GM12864 (cell line): ENCODE results near the gene AADAT.

Source experiments
- DNase-seq: peaks from one replicate; pipeline ENCODE4 v3.0.0-alpha.2; 2011; ENCODE audit warnings: low read depth
- H3K4me3 ChIP-seq: 2 replicates; pipeline ENCODE4 v1.5.1; 2011; ENCODE audit warnings: mild to moderate bottlenecking, low read depth, low read length, control low read depth
- TF ChIP-seq, protein P1 (sequence below): IDR thresholded peaks from 2 replicates; pipeline ENCODE4 v1.5.1; 2011; ENCODE audit warnings: low read depth, mild to moderate bottlenecking, moderate library complexity, low read length, control low read depth, inconsistent platforms; ENCODE audit errors: missing control alignments

The AADAT gene

DNA sequence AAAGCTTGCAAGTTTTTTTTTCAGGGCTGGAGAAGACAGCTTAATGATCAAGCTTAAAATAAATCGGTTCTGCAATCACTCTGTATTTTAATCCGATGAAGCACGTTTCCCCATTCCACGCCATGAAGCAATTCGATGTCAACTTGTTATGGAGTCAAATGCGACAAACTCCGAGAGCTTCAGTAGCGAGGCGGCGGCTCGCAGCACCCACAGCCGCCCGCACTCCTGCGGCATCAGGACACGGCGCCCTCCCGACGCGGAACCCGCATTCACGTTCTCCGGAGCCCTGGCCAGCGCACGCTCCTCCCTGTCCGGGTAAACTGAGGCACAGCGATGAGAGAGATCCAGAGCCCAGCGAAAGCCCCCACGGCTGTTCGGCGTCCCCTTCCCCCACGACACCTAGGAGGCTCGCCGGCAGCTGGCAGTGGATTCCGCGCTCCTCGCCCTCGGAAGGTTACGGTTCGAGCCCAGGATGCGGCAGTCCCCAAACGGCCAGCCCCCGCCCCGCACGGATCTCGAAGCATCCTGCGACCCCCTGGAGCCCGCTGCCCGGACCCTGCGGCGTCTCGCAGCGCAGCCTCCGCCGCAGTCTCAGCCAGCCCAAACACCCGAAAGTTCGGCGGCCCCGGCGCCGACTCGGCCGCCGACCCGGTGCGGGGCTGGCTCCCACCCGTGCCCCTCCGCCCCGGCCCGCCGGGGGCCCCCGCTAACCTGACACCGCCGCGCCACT is 64.1 kb downstream of the AADAT start:
- TF ChIP-seq, protein P1, sequence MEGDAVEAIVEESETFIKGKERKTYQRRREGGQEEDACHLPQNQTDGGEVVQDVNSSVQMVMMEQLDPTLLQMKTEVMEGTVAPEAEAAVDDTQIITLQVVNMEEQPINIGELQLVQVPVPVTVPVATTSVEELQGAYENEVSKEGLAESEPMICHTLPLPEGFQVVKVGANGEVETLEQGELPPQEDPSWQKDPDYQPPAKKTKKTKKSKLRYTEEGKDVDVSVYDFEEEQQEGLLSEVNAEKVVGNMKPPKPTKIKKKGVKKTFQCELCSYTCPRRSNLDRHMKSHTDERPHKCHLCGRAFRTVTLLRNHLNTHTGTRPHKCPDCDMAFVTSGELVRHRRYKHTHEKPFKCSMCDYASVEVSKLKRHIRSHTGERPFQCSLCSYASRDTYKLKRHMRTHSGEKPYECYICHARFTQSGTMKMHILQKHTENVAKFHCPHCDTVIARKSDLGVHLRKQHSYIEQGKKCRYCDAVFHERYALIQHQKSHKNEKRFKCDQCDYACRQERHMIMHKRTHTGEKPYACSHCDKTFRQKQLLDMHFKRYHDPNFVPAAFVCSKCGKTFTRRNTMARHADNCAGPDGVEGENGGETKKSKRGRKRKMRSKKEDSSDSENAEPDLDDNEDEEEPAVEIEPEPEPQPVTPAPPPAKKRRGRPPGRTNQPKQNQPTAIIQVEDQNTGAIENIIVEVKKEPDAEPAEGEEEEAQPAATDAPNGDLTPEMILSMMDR: no peak
- DNase-seq: no peak
- peak overlapping the region; percentile 81; the same call in 1 of the 2 replicates for H3K4me3 ChIP-seq

DNA sequence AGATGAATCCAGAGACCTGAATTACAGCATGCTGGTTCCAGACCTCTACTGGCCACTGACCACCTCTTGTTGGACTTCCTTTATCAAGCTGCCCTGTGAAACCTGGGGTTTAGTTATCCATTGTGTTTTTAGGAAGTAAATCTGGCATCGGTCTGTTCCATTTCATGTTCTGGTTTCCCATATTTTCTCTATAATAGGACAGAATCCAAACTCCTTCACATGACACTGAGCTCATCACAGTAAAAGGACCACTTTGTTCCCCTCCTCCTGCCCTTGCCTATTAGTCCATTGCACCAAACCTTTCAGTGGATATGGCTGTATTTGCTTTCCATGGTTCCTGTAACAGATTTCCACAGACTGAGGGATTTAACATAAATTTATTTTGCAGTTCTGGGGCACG is 67.5 kb downstream of the AADAT start:
- DNase-seq: no peak
- TF ChIP-seq, protein P1: no peak
- H3K4me3 ChIP-seq: no peak overlapping the region

DNA sequence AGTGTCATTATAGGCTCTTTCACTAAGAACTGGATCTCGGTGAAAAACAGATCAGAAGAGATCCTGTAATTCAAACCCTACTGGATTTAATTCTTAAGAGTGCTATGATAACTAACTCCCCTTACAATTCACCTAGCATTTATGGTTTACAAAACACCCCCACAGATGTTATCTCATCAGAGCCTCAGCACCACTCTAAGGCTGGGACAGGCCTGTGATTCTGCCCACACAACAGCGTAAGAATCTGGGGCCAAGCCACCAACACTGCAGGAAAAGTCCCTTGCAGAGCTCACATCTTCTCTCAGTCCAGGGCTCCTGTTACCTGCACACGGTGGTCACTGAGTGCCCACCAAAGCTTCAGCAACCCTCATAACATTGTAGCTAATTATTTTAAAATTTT is 72.5 kb downstream of the AADAT start:
- DNase-seq: no peak
- TF ChIP-seq, protein P1: no peak
- no peak overlapping the region for H3K4me3 ChIP-seq

DNA sequence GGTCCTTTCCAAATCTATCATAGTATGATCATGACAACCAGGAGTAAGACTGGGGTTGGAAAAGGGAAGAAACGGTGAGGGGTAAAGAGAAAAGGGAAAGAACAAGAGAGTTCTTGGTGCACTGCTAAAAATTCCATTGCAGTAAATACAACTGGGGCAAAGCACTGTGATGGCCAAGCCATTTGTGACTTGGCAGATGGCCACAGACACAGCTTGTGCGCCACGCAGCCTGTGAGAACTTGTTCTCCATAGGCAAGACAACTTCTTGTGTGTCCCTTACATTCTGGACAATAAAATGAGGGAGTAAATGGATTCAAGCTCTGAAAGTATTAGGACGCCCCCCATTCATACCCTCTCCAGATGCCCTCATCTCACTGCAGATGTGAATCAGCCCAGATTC is 74.5 kb downstream of the AADAT start:
- TF ChIP-seq, protein P1: no peak
- no peak overlapping the region for H3K4me3 ChIP-seq
- DNase-seq: no peak

DNA sequence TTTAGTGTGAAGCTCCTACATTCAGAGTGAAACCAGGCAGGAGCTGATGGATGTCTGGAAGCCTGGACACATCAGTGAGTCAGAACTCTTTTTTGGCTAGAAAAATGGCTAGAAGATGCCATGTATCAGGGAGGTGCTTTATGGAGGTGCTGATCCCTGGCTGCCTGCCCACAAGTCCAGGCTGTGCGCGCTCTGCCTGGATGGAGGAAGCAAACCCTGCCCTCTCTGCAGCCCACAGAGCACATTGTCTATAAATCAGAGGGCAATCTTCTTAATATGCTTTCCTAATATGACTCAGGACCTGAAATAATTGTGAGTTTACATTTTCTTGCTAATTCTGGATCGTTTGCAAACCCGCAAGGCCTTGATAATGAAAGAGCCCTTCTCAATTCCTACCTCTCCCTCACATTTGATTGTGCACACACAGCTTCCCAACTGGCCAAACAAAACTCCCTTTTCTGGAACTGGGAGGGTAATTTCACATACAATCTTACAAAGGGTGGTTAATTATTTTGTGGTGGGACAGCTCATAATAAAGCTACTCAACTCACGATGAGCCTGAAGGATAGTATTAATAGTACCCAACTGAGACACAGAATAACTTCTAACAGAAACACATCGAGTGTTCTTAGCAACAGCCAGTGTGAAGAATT is 75.3 kb downstream of the AADAT start:
- no peak for DNase-seq
- TF ChIP-seq, protein P1: no peak
- H3K4me3 ChIP-seq: no peak overlapping the region

DNA sequence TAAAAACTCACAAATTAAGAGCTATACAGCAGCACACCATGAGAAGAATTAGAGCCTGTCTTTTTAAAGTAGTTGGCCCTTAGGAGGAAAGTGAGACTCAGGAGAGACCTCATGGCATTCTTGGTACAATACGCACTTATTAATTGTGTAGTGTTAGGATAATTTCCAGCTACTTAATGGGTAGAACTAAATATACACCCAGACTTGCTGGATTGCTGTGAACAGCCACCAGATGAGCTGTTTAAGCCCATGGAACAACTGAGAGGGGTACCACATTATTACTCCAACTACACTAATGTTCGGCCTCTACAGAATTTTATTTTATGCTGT is 77.2 kb downstream of the AADAT start:
- TF ChIP-seq, protein P1: no peak
- no peak overlapping the region for H3K4me3 ChIP-seq
- DNase-seq: no peak

DNA sequence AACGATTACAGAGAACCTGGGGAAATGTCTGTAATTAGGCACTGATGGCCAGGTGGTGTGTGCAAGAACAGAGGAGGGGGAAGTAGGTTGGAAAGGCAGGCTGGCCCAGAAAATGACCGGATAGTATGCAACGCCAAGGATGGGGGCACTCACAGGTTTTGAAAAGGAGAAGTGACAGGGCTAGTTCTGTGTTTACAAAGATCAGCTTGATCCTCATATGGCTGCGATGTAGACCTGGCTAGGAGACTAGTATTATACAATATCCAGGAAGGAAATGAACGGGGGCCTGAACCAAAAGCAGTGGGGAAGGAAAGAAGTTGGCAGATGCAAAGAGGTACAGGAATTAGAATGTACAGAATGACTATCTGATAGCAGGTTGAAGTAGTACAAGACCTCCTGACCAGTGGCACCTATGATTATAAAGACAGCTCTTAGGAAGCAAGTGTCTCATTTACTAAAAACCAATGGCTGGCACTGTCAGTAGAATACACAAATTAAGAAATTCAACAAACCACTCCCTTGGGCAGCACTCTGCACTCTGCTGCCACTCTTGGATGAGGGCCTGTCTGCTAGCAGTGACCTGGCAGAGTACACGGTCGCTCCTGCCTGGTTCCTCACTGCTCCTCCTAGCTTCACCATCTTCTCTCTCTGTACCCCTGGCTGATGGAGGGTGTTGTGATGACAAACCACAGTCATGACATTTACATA is 77.7 kb downstream of the AADAT start:
- DNase-seq: no peak
- TF ChIP-seq, protein P1: no peak
- no peak overlapping the region for H3K4me3 ChIP-seq
